Stimulated activated CD8-positive, alpha-beta memory T cell treated with anti-CD3 and anti-CD28 coated beads, Interleukin-15, amount 100 ng/mL, for 4 hours (primary cell): ENCODE data around the gene NCR3LG1.

ENCODE experiments used
- DNase-seq, 2 donors: peaks; one replicate each; pipeline ENCODE4 v3.0.0-alpha.2; 2020; ENCODE audit warnings: low read depth in 2 of 2

The NCR3LG1 gene

GRCh38 chr11:17392872-17393271 is 41.3 kb downstream of the NCR3LG1 start:
- DNase-seq = no peak

DNA sequence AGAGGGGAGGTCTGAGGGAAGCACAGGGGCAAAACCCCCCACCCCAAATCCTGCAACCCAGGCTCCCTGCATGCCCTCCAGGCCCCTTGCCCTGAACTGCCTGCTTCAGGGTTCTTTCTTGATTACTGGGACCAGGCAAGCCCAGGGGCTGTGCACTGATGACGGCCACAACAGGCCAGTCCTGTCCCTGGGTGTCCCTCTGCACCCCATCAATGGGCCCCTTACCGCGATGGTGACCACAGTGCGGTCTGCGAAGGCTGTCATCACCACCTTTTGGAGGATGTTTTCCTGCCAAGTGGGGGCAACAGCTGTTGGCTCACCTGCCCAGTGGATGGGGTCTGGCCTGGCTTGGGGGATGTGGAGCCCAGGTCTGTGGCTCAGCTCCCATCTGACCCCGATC is 41.9 kb downstream of the NCR3LG1 start:
- DNase-seq = no peak

GRCh38 chr11:17394743-17395390 is 43.3 kb downstream of the NCR3LG1 start:
- DNase-seq = no peak

GRCh38 chr11:17395554-17395961 is 44.0 kb downstream of the NCR3LG1 start:
- DNase-seq = no peak

GRCh38 chr11:17395978-17396377 is 44.4 kb downstream of the NCR3LG1 start:
- DNase-seq = no peak

- DNase-seq = no peak
These were observed 45.2 kb downstream of the NCR3LG1 start for GRCh38 chr11:17396598-17397310.

DNA sequence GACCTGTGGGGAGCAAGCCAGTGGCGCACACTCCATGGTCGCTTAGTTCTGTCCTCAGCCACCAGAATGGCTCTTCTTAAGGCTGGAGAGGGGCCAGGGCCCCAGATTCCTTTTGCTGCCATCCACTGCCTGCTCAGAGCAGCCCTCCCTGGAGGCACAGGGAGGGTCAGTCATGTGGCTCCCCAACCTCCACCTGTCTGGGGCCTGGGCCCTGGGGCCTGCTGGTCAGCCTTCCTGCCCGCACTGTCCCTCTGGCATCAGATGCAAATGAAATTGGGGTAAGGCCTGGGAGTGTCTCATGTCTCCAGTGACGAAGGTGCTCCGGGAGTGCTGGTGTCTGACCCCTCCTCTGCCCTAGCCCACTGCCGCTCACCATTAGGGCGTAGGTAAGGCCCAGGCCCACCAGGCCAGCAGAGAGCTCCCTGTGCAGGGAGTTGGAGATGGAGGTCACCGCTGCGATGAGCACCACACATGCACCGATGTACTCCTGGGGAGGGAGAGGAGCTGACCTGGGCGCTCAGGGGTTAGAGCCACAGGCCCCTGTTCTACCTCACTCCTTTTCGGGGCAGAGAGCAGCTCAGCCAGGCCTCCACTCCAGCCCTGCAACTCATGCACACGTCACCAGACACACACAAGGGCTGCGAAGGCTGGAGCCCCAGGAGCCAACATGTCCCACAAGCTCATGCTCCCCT is 45.9 kb downstream of the NCR3LG1 start:
- no peak for DNase-seq

- no peak for DNase-seq
These were observed 47.6 kb downstream of the NCR3LG1 start for GRCh38 chr11:17399236-17399635.

DNA sequence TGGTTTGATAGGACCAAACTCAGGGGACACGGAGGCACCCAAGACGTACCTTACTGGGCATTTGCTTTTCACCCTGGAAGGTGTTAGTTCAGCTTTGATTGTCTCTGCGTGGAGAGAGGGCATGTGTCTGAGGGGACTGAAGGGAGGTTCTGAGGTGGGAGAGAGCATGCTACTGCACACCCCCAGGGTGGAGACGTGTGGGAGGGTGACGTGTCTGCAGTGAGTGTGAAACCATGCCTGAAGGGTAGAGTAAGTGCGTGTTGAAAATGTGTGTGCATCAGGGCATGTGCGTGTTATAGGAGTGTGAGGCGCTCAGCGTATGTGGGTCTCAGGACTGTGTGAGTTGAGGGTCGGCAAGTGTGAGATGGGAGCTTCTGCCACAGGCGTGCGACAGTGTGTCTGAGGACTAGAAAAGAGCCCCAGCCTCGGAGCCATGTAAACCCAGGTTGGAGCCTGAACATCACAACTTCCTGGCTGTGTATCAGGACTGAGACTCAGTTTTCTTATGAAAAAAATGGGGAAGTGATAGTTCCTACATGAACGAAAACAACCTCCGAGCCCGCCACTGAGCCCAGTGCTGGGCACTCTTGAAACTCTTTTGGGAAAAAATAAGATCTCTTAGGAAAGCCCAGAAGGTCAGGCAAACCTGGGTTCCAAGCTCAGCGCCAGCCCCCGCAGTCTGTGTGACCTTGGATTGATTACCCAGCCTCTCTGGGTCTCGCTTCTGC is 48.6 kb downstream of the NCR3LG1 start:
- DNase-seq = no peak

- DNase-seq = no peak
These were observed 49.7 kb downstream of the NCR3LG1 start for GRCh38 chr11:17401316-17401715.

DNA sequence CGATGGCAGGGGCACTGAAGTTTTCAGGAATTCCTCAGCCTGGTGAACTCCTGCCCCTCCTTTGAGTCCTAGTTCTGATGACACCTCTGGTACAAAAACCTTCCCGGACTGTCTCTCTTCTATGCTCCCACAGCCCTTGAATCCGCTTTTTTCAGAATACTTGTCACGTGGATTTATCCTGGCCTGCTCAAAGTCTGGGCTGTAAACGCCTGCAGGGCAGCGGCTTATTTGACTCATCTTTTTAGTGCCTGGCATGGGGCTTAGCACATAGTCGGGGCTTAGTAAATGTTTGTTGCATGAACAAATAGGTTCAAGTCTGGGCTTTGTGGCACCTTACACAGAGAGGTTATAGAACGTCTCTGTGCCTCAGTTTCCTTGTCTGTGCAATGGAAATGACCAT is 50.2 kb downstream of the NCR3LG1 start:
- no peak for DNase-seq

DNA sequence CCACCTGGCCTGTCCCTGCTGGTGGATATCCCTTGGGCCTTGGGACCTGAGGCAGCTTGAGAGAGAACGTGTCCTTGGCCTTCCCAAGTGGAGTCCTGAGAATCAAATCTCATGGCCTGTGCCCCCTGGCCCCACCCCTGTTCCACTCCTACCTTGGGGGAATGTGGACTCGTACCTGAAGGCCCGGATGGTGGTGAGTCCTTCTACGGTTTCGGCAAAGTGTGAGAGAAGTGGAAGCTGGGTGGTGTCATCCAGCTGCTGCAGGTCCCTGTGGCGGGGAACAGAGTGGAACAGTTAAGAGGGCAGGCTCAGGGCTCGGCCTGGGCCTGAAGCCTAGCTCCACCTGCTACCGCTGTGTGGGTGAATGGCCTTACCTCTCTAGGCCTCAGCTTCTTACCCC is 50.9 kb downstream of the NCR3LG1 start:
- no peak for DNase-seq

DNA sequence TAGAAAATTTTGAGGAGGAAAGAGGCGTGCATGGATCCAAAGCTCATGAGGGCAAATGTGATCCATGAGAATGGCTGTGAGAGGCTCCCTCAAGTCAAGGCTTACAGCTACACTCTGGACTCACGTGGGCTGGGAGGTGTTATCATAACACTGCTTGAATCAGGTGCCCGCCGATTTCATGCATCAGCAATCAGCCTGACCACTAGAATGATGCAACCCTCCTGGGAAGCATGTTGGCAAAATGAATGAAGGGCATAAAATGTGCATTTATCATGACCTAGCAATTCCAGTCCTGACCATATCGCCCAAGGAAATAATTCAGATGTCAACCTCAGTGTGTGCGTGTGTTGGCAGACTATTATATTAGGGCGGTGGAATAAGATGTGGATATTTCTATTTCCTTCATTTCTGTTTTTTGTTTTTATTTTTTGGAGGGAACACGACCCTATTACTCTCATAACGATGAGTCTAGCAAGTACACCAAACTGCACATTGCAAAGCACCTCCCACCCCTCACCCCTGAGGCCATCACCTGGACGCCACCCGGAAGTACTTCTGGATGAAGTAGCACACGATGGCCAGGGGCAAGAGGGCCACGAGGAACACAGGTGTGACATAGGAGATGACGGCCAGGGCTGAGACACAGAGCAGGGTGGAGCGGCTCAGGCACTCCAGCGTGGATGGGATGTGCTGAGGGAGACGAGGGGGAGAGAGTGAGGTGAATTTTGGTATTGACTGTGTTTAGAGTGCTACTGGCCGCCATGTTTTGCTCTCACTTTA is 52.6 kb downstream of the NCR3LG1 start:
- DNase-seq = no peak

GRCh38 chr11:17405232-17406005 is 53.8 kb downstream of the NCR3LG1 start:
- DNase-seq = no peak

GRCh38 chr11:17406082-17406817 is 54.6 kb downstream of the NCR3LG1 start:
- no peak for DNase-seq

GRCh38 chr11:17406818-17407149 is 55.2 kb downstream of the NCR3LG1 start:
- DNase-seq = no peak

GRCh38 chr11:17407575-17407974 is 56.0 kb downstream of the NCR3LG1 start:
- DNase-seq = no peak

GRCh38 chr11:17408026-17408425 is 56.4 kb downstream of the NCR3LG1 start:
- DNase-seq = no peak

GRCh38 chr11:17408641-17409040 is 57.0 kb downstream of the NCR3LG1 start:
- DNase-seq = no peak
